MM.1S (cell line): ENCODE results near the gene ANKRD61.
"Not testable (repeated sequence)": the region's sequence is repeated elsewhere in the genome, so short reads cannot be mapped to it uniquely, and the experiment has no call there.

Source experiments
- DNase-seq: peaks from one replicate; pipeline ENCODE4 v3.0.0-alpha.2; 2015
- H2AFZ ChIP-seq: fragments of 300-600 bp; sonication (generic); 2 replicates; pipeline ENCODE4 v1.6.0; 2016; ENCODE audit warnings: antibody characterized with exemption, low read length
- H3F3A ChIP-seq: fragments of 300-600 bp; sonication (generic); 2 replicates; pipeline ENCODE4 v1.6.1; 2016; ENCODE audit warnings: mild to moderate bottlenecking, antibody characterized with exemption, low read length, moderate library complexity, mixed read lengths; ENCODE audit not compliant: insufficient read depth
- H3K27ac ChIP-seq: fragments of 300-600 bp; sonication (generic); 2 replicates; pipeline ENCODE4 v1.5.1; 2016; ENCODE audit warnings: mild to moderate bottlenecking, low read length
- H3K27me3 ChIP-seq: fragments of 300-600 bp; sonication (generic); replicated peaks from 2 replicates; pipeline ENCODE4 v1.6.0; 2016; ENCODE audit warnings: low read length; ENCODE audit not compliant: insufficient read depth
- H3K36me3 ChIP-seq: fragments of 300-600 bp; sonication (generic); replicated peaks from 2 replicates; pipeline ENCODE4 v1.6.1; 2016; ENCODE audit warnings: mild to moderate bottlenecking, low read length, mixed read lengths; ENCODE audit not compliant: insufficient read depth
- H3K4me1 ChIP-seq: fragments of 300-600 bp; sonication (generic); 2 replicates; pipeline ENCODE4 v1.6.1; 2016; ENCODE audit warnings: low read length, mixed read lengths
- H3K4me2 ChIP-seq: fragments of 300-600 bp; sonication (generic); 2 replicates; pipeline ENCODE4 v1.6.0; 2016; ENCODE audit warnings: low read depth, low read length
- H3K4me3 ChIP-seq: fragments of 300-600 bp; sonication (generic); 2 replicates; pipeline ENCODE4 v1.5.1; 2016; ENCODE audit warnings: low read length, mixed read lengths
- H3K79me2 ChIP-seq: fragments of 300-600 bp; sonication (generic); 2 replicates; pipeline ENCODE4 v1.6.1; 2016; ENCODE audit warnings: mixed run types, low read length, mixed read lengths
- H3K9ac ChIP-seq: fragments of 300-600 bp; sonication (generic); 2 replicates; pipeline ENCODE4 v1.6.1; 2016; ENCODE audit warnings: low read length, mixed read lengths
- H3K9me2 ChIP-seq: fragments of 300-600 bp; sonication (generic); replicated peaks from 2 replicates; pipeline ENCODE4 v1.6.1; 2016; ENCODE audit warnings: mild to moderate bottlenecking, low read length, mixed read lengths; ENCODE audit not compliant: insufficient read depth
- H3K9me3 ChIP-seq: fragments of 300-600 bp; sonication (generic); replicated peaks from 2 replicates; pipeline ENCODE4 v1.6.1; 2016; ENCODE audit warnings: mild to moderate bottlenecking, low read length, mixed read lengths; ENCODE audit not compliant: insufficient read depth
- H4K20me1 ChIP-seq: fragments of 300-600 bp; sonication (generic); 2 replicates; pipeline ENCODE4 v1.6.1; 2016; ENCODE audit warnings: mild to moderate bottlenecking, low read length, moderate library complexity, mixed read lengths; ENCODE audit not compliant: insufficient read depth
- CTCF ChIP-seq: fragments of 300-600 bp; sonication (generic); IDR thresholded peaks from 2 replicates; pipeline ENCODE4 v1.5.1; 2016; ENCODE audit warnings: antibody characterized with exemption, low read length, mixed read lengths
- EZH2 ChIP-seq: fragments of 300-600 bp; sonication (generic); optimal IDR thresholded peaks from 2 replicates; pipeline ENCODE3; 2017; ENCODE audit warnings: low read depth, mild to moderate bottlenecking, antibody characterized with exemption, low read length, mixed read lengths
- EZH2phosphoT487 ChIP-seq: fragments of 300-600 bp; sonication (generic); IDR thresholded peaks from 2 replicates; pipeline ENCODE4 v1.6.1; 2018; ENCODE audit warnings: antibody characterized with exemption, low read length

ANKRD61 gene

GRCh38 chr7:6056616-6057015 is 25.4 kb downstream of the ANKRD61 start:
- Histone ChIP-seq H3K27me3 (no peaks in the 10 kb centered on the region), H3K4me2 (no peak overlapping the region), H3K79me2 (peaks cover 50% of the 10 kb centered on the region), H3K36me3 (no peaks in the 10 kb centered on the region; the same call in 1 of the 2 replicates), H2AFZ (no peak overlapping the region), H3K4me3 (no peak overlapping the region), H3K9me2 (no peaks in the 10 kb centered on the region), H3K4me1 (0 out of 2 replicates have a peak, but pooled peaks cover 8% of the 10 kb centered on the region), H4K20me1 (no peaks in the 10 kb centered on the region), H3K9ac (no peak overlapping the region), H3K9me3 (no peaks in the 10 kb centered on the region), H3F3A (0 out of 2 replicates have a peak, but pooled peaks cover 12% of the 10 kb centered on the region), H3K27ac (no peak overlapping the region)
- no peak for DNase-seq
- TF ChIP-seq CTCF (no peak), EZH2 (no peak), EZH2phosphoT487 (no peak)

GRCh38 chr7:6057316-6058129 is 26.3 kb downstream of the ANKRD61 start:
- H4K20me1 ChIP-seq, result no peaks in the 10 kb centered on the region
- 0 out of 2 replicates have a peak, but pooled peaks cover 12% of the 10 kb centered on the region for H3F3A ChIP-seq
- H3K9me3 ChIP-seq, result no peaks in the 10 kb centered on the region
- no peaks in the 10 kb centered on the region for H3K9me2 ChIP-seq
- TF ChIP-seq EZH2phosphoT487 (no peak), EZH2 (no peak), CTCF (no peak)
- peak overlapping the region; percentile 73; the same call in 1 of the 2 replicates for H3K27ac ChIP-seq
- no peaks in the 10 kb centered on the region; the same call in 1 of the 2 replicates for H3K36me3 ChIP-seq
- H3K27me3 ChIP-seq, result no peaks in the 10 kb centered on the region
- H3K9ac ChIP-seq, result peak overlapping the region; percentile 84; the same call in 1 of the 2 replicates
- H3K4me1 ChIP-seq, result 0 out of 2 replicates have a peak, but pooled peaks cover 8% of the 10 kb centered on the region
- H2AFZ ChIP-seq, result no peak overlapping the region
- peaks cover 48% of the 10 kb centered on the region for H3K79me2 ChIP-seq
- peak overlapping the region; percentile 64 for H3K4me3 ChIP-seq
- no peak for DNase-seq
- H3K4me2 ChIP-seq, result peak overlapping the region; percentile 51

- not testable (repeated sequence) for H3K36me3 ChIP-seq, H3K27ac ChIP-seq, H2AFZ ChIP-seq, H4K20me1 ChIP-seq, DNase-seq, H3K27me3 ChIP-seq, H3K4me1 ChIP-seq, H3K9me3 ChIP-seq, H3K9me2 ChIP-seq, H3K4me3 ChIP-seq, H3K9ac ChIP-seq, H3K4me2 ChIP-seq
- 0 out of 2 replicates have a peak, but pooled peaks cover 12% of the 10 kb centered on the region for H3F3A ChIP-seq
- peaks cover 39% of the 10 kb centered on the region for H3K79me2 ChIP-seq
Measured at GRCh38 chr7:6059941-6060340, 28.8 kb downstream of the ANKRD61 start.

GRCh38 chr7:6071406-6071805 is 40.2 kb downstream of the ANKRD61 start:
- Histone ChIP-seq H3K9ac (no peak overlapping the region), H3K4me1 (peaks cover 8% of the 10 kb centered on the region), H3K27ac (peak overlapping the region; percentile 41; the same call in 1 of the 2 replicates), H3K4me3 (no peak overlapping the region), H3K79me2 (no peaks in the 10 kb centered on the region), H3K36me3 (no peaks in the 10 kb centered on the region), H3F3A (peaks cover 11% of the 10 kb centered on the region), H3K9me2 (no peaks in the 10 kb centered on the region), H2AFZ (peak overlapping the region; percentile 36; the same call in 1 of the 2 replicates), H3K9me3 (no peaks in the 10 kb centered on the region), H3K4me2 (peak overlapping the region; percentile 40), H3K27me3 (no peaks in the 10 kb centered on the region), H4K20me1 (no peaks in the 10 kb centered on the region)
- DNase-seq, result peak; percentile 70
- no peak for TF ChIP-seq EZH2phosphoT487
